ENCODE data around the gene IL22. TPM values are rescaled to one million over a fixed set of nuclear protein-coding genes. Genes with fewer than 3 reads are reported as not detected.

Gene IL22
- total RNA-seq, 1 donor from 2014 or later, result not detected

GRCh38 chr12:68236421-68237059 is 16.9 kb downstream of the IL22 start:
- Mint-ChIP-seq H3K4me1 (peaks cover 28% of the 10 kb centered on the region), H3K27ac (no peak overlapping the region), H3K9me3 (no peaks in the 10 kb centered on the region), H3K27me3 (ENCODE audit: low read depth) (no peaks in the 10 kb centered on the region), H3K4me3 (no peak overlapping the region), H3K36me3 (no peaks in the 10 kb centered on the region)
- no peak for DNase-seq (ENCODE audit: low spot score in 2 of 2, unreplicated experiment in 2 of 2)
- TF ChIP-seq CTCF (IDR thresholded peaks at IDR 0.05; ENCODE audit: unreplicated experiment), result no peak

GRCh38 chr12:68235576-68235975 is 17.8 kb downstream of the IL22 start:
- Mint-ChIP-seq H3K27me3 (ENCODE audit: low read depth) (no peaks in the 10 kb centered on the region), H3K36me3 (no peaks in the 10 kb centered on the region), H3K4me3 (no peak overlapping the region), H3K9me3 (no peaks in the 10 kb centered on the region), H3K4me1 (peaks cover 23% of the 10 kb centered on the region), H3K27ac (no peak overlapping the region)
- no peak for TF ChIP-seq CTCF (IDR thresholded peaks at IDR 0.05; ENCODE audit: unreplicated experiment)
- DNase-seq (ENCODE audit: low spot score in 2 of 2, unreplicated experiment in 2 of 2), result no peak

- Mint-ChIP-seq H3K27me3 (ENCODE audit: low read depth) (no peaks in the 10 kb centered on the region), H3K36me3 (no peaks in the 10 kb centered on the region), H3K4me1 (peaks cover 15% of the 10 kb centered on the region), H3K4me3 (no peak overlapping the region), H3K9me3 (no peaks in the 10 kb centered on the region), H3K27ac (no peak overlapping the region)
- TF ChIP-seq CTCF (IDR thresholded peaks at IDR 0.05; ENCODE audit: unreplicated experiment), result no peak
- no peak for DNase-seq (ENCODE audit: low spot score in 2 of 2, unreplicated experiment in 2 of 2)
Measured at GRCh38 chr12:68234140-68234539, 19.3 kb downstream of the IL22 start.

GRCh38 chr12:68233498-68233897 is 19.9 kb downstream of the IL22 start:
- Mint-ChIP-seq H3K4me1 (peaks cover 15% of the 10 kb centered on the region), H3K4me3 (no peak overlapping the region), H3K27me3 (ENCODE audit: low read depth) (no peaks in the 10 kb centered on the region), H3K36me3 (no peaks in the 10 kb centered on the region), H3K27ac (no peak overlapping the region), H3K9me3 (no peaks in the 10 kb centered on the region)
- TF ChIP-seq CTCF (IDR thresholded peaks at IDR 0.05; ENCODE audit: unreplicated experiment), result no peak
- no peak for DNase-seq (ENCODE audit: low spot score in 2 of 2, unreplicated experiment in 2 of 2)

- Mint-ChIP-seq H3K4me3 (no peak overlapping the region), H3K4me1 (peaks cover 3% of the 10 kb centered on the region), H3K27ac (no peak overlapping the region), H3K9me3 (peaks cover under 1% of the 10 kb centered on the region), H3K27me3 (ENCODE audit: low read depth) (no peaks in the 10 kb centered on the region), H3K36me3 (no peaks in the 10 kb centered on the region)
- TF ChIP-seq CTCF (IDR thresholded peaks at IDR 0.05; ENCODE audit: unreplicated experiment), result no peak
- no peak for DNase-seq (ENCODE audit: low spot score in 2 of 2, unreplicated experiment in 2 of 2)
Measured at GRCh38 chr12:68231691-68232090, 21.7 kb downstream of the IL22 start.

GRCh38 chr12:68231229-68231628 is 22.2 kb downstream of the IL22 start:
- no peak overlapping the region for H3K4me3 Mint-ChIP-seq
- peaks cover 1% of the 10 kb centered on the region for H3K4me1 Mint-ChIP-seq
- no peak overlapping the region for H3K27ac Mint-ChIP-seq
- TF ChIP-seq CTCF (IDR thresholded peaks at IDR 0.05; ENCODE audit: unreplicated experiment), result no peak
- H3K36me3 Mint-ChIP-seq, result no peaks in the 10 kb centered on the region
- H3K27me3 Mint-ChIP-seq (ENCODE audit: low read depth), result no peaks in the 10 kb centered on the region
- peaks cover 5% of the 10 kb centered on the region for H3K9me3 Mint-ChIP-seq
- DNase-seq (ENCODE audit: low spot score in 2 of 2, unreplicated experiment in 2 of 2), result no peak

All from mesothelial cell of epicardium (in vitro differentiated cells).